ENCODE measurements around the gene CDC73.

GRCh38 chr1:193187114-193187513, 65.3 kb downstream of the CDC73 start:
- no peak for TF ChIP-seq CTCF (IDR thresholded peaks at IDR 0.05; ENCODE audit: low read length)
- TF ChIP-seq EZH2 (optimal IDR thresholded peaks at IDR 0.05; ENCODE audit: low read depth, low read length), result no peak

Data from MM.1S (cell line).